GM12873 (cell line): ENCODE data around the gene RBFOX2.

Experiments used
- CTCF ChIP-seq: IDR thresholded peaks from 2 replicates; pipeline ENCODE4 v1.5.1; 2012; ENCODE audit warnings: low read depth, mild to moderate bottlenecking, moderate library complexity, low read length, control low read depth; ENCODE audit not compliant: insufficient read depth; ENCODE audit errors: missing control alignments

RBFOX2 gene

GRCh38 chr22:35949243-35949642 is 79.4 kb downstream of the RBFOX2 start:
- TF ChIP-seq CTCF = no peak

GRCh38 chr22:35947794-35948425 is 80.7 kb downstream of the RBFOX2 start:
- no peak for TF ChIP-seq CTCF

- TF ChIP-seq CTCF = no peak
These were observed 84.2 kb downstream of the RBFOX2 start for GRCh38 chr22:35944458-35944857.

GRCh38 chr22:35940166-35940565 is 88.5 kb downstream of the RBFOX2 start:
- no peak for TF ChIP-seq CTCF

- no peak for TF ChIP-seq CTCF
These were observed 90.4 kb downstream of the RBFOX2 start for GRCh38 chr22:35938226-35938625.

- TF ChIP-seq CTCF = peak; percentile 54
These were observed 97.7 kb downstream of the RBFOX2 start for GRCh38 chr22:35930933-35931332.

GRCh38 chr22:35928285-35928798 is 100.3 kb downstream of the RBFOX2 start:
- TF ChIP-seq CTCF = no peak
